Stimulated activated CD8-positive, alpha-beta memory T cell treated with anti-CD3 and anti-CD28 coated beads, Interleukin-12 subunit alpha, Interleukin-12 subunit beta, amount 100 ng/mL, for 1 hour (primary cell): ENCODE measurements around the gene FOXC2.

ENCODE experiments used
- DNase-seq: peaks from one replicate; pipeline ENCODE4 v3.0.0-alpha.2; 2020; ENCODE audit warnings: low read depth

Gene FOXC2

DNA sequence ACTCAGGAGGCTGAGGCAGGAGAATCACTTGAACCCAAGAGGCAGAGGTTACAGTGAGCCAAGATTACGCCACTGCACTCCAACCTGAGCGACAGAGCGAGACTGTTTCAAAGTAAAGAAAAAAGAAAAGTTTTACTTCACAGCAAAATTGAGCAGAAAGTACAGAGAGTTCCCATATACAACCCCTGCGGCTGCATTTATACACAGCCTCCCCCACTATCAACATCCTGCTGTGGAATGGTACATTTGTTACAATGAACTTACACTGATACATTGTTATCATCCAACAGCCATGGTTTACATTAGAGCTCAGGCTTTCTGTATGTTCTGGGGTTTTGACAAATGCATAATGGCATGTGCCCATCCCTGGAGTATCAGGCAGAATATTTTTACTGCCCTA, 9.0 kb upstream of the FOXC2 start:
- no peak for DNase-seq

DNA sequence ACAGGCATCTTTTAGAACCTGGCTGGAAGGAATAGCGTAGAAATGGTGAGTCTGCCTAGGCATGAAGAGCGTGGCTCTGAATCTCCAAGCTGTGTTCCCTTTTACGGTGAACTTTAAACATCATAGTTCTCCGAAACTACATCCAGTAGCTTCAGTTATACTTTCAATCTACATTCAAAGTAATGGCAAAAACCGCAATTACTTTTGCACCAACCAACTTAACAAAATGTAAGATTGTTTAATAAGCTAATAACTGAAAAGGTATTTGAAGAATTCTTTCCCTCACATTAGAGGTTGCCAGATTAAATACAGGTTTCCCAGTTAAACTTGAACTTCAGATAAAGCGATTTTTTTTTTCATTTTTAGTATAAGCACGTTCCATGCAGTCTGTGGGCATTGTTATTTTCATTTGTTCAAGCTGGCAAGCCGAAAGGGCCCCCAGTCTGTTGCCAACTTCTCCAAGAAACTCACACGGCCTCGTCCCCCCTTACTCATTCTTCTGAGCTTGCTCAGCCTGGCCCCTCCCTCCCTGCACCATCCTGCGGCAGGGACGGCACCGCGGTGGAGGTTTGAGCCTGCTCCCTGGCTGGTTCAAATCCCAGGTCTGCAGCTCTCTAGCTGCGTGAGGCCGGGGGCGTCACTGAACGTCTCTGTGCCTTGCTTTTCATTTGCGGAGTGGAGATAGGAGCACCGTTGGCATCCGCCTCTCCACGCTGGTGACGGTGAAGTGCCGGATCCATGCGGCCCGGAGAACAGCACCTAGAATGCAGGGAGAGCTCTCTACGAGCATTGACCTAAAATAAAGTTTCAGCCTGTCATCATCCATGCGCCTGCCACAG, 8.1 kb upstream of the FOXC2 start:
- no peak for DNase-seq

DNA sequence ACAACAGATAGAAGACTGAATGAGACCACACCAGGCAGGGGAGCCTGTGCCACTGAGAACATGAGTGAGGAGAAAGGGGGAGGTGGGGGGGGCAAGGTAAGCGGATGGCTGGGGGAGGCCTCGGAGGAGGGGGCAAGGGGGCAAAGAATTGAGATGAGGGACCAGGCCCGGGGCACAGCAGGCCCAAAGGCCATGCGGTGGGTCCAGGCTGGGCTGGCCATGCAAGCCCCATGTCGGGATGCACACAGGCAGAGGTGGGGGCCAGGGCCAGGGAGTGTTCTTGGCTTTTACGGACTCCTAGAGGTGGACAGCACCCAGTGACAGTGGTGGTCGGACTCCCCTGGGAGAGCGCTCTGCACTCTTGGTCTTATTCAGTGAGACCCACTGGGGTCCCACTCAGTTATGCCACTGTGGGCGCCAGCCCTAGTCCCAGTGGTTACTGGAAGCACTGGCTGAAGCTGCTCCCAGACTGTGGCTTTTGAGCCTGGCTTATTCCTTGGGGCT, 6.8 kb upstream of the FOXC2 start:
- DNase-seq, result no peak

DNA sequence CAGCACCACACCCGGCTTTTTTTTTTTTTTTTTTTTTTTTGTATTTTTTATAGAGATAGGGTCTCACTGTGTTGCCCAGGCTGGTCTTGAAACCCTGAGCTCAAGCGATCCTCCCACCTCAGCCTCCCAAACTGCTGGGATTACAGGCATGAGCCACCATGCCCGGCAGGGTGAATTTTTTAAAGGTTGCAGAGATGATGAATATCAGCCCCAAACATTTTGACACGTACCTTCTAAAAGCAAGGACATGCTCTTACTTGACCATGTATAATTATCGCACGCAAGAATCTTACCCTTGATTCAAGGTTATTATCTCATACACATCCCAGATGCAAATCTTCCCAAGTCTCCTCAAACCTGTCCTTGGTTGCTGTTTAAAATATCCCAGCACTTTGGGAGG, 4.3 kb upstream of the FOXC2 start:
- DNase-seq, result no peak

DNA sequence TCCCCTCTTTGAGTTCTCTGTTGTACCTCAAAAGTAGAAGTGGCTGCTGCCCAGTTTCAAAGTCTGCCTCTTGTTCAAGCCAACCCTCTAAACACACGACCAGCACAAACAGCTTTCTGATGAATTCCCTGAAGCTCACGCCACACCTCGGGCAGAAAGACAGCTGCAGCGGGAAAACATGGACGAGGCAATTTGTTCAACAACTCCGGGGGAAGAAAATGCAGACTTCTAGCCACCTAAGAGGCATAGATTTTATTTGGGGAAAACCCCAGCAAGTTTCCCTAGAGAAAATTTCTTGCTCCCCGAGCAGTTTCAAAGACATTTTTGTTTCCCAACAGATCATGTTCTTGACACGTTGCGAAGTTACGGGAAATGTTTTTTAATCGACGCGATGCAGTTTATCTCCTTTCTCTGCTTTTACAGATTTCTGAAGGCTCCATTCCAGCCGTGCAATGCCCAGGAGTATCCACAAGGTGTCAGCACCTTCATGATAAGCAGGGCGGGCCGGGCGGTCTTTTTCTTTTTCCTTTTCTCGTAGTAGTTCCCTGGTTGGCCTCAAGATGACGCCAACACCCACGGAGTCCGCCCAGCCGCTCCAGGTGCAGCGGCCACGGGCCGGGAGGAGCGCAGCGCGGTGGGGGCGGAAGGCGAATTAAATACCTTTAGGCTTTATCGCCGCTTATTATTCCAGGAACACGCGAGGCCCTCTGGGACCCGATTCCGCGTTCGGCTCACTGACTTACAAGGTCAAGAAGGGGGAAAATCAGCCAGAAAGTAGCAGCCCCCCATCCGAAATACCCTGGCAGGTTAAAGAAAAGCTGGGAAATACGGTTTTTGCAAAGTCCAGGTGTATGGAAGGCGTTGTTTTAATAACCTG, 2.9 kb upstream of the FOXC2 start:
- DNase-seq, result peak; percentile 78

DNA sequence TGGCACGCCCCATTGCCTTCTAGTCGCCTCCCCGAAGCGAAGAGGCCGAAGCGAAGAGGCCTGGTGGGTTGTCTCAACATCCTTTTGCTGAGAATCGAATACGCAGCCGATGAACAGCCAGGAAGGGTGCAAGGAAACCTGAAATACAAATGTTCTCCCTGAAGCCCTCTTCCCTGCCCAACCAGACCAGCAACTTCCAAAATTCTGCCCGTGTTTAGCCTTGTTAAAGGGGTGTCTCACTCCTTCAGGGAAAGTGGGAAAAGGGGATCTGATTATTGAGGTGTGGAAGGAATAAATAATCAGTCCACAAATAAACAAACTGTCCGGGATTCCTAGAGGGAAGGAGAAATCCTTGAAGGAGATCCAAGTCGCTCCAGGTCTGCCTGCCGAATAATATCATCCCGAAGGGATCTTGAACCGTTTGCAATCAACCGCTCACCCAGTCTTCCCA, 1.4 kb upstream of the FOXC2 start:
- no peak for DNase-seq

DNA sequence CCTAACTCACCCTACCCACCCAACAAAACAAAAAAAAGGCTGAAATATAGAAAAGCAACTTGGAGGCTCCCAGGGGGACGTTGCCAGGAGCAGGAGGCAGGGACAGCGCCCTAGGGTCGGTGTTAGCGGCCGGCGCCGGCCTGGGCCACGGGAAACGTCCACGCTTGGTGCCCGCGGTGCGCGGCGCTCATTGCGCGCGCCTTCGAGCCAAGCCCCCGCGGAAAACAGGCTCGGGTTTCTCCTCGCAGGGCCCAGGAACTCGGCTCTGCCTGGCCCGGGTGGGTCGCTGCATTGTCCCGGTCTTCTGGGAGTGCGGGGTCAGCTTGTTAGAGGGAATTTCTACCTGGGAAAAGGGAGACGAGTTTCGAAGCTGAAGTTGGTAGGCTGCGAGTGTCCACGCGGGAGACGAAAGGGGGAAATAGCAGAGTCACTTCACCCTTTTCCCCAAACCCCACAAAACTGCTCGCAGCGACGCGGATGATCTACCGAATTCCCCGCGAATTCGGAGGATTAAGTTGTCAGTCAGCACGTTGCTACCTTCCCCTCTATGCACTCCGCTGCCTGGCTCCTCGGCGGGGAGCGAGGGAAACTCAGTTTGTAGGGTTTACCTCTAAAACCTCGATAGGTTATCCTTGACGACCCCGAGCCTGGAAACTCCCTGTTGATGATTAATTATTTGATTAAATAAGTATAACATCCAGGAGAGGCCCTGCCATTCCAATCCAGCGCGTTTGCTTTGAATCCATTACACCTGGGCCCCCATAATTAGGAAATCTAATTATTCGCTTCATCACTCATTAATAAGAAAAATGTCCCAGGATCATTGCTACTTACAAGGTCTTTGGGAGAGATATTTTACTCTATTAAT, 751 bp upstream of the FOXC2 start:
- no peak for DNase-seq

DNA sequence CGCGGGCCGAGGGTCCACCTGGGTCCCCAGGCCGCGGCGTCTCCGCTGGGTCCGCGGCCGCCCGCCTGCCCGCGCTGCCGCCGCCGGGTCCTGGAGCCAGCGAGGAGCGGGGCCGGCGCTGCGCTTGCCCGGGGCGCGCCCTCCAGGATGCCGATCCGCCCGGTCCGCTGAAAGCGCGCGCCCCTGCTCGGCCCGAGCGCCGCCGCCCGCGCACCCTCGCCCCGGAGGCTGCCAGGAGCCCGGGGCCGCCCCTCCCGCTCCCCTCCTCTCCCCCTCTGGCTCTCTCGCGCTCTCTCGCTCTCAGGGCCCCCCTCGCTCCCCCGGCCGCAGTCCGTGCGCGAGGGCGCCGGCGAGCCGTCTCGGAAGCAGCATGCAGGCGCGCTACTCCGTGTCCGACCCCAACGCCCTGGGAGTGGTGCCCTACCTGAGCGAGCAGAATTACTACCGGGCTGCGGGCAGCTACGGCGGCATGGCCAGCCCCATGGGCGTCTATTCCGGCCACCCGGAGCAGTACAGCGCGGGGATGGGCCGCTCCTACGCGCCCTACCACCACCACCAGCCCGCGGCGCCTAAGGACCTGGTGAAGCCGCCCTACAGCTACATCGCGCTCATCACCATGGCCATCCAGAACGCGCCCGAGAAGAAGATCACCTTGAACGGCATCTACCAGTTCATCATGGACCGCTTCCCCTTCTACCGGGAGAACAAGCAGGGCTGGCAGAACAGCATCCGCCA, 504 bp downstream of the FOXC2 start:
- no peak for DNase-seq

DNA sequence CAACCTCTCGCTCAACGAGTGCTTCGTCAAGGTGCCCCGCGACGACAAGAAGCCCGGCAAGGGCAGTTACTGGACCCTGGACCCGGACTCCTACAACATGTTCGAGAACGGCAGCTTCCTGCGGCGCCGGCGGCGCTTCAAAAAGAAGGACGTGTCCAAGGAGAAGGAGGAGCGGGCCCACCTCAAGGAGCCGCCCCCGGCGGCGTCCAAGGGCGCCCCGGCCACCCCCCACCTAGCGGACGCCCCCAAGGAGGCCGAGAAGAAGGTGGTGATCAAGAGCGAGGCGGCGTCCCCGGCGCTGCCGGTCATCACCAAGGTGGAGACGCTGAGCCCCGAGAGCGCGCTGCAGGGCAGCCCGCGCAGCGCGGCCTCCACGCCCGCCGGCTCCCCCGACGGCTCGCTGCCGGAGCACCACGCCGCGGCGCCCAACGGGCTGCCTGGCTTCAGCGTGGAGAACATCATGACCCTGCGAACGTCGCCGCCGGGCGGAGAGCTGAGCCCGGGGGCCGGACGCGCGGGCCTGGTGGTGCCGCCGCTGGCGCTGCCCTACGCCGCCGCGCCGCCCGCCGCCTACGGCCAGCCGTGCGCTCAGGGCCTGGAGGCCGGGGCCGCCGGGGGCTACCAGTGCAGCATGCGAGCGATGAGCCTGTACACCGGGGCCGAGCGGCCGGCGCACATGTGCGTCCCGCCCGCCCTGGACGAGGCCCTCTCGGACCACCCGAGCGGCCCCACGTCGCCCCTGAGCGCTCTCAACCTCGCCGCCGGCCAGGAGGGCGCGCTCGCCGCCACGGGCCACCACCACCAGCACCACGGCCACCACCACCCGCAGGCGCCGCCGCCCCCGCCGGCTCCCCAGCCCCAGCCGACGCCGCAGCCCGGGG, 1.3 kb downstream of the FOXC2 start:
- no peak for DNase-seq

DNA sequence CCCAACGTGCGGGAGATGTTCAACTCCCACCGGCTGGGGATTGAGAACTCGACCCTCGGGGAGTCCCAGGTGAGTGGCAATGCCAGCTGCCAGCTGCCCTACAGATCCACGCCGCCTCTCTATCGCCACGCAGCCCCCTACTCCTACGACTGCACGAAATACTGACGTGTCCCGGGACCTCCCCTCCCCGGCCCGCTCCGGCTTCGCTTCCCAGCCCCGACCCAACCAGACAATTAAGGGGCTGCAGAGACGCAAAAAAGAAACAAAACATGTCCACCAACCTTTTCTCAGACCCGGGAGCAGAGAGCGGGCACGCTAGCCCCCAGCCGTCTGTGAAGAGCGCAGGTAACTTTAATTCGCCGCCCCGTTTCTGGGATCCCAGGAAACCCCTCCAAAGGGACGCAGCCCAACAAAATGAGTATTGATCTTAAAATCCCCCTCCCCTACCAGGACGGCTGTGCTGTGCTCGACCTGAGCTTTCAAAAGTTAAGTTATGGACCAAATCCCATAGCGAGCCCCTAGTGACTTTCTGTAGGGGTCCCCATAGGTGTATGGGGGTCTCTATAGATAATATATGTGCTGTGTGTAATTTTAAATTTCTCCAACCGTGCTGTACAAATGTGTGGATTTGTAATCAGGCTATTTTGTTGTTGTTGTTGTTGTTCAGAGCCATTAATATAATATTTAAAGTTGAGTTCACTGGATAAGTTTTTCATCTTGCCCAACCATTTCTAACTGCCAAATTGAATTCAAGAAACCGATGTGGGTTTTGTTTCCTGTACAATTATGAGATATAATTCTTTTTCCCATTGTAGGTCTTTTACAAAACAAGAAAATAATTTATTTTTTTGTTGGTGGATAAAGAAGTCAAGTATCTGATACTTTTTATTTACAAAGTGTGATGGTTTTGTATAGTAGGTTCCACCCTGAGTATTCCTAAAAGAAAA, 2.3 kb downstream of the FOXC2 start:
- DNase-seq, result no peak

DNA sequence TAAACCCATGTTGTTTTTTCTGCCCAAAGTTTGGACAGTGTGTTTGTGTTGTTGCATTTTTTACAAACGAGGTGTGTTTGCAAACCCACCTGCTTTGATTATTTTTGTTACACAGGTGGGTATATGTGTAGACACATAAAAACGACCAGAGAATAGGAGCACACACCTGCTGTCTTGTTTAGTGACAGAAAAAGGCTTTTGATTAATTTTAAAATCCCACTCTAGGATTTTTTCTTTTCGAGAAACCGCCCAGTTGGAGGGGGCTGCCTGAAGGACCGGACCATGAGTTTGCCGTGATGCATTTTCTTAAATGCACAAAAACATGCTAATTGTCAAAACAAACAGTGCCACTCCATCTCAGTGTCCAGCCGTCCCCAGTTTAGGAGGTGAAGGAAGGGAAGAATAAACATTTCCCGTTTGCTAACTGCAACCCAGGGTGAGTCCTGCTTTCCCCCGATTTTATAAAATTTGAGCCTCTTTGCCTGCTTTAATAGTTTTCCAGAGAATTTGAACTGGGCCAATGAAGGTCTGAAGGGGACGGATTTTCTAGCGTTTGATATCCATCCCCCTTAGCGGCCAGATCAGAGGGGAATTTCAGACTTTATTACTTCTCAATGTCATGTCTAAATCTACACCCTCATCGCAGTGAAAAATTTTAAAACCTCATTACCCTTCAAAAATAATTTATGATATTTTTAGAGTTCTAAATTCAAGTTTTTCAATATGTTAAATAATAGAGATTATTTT, 3.2 kb downstream of the FOXC2 start:
- no peak for DNase-seq

DNA sequence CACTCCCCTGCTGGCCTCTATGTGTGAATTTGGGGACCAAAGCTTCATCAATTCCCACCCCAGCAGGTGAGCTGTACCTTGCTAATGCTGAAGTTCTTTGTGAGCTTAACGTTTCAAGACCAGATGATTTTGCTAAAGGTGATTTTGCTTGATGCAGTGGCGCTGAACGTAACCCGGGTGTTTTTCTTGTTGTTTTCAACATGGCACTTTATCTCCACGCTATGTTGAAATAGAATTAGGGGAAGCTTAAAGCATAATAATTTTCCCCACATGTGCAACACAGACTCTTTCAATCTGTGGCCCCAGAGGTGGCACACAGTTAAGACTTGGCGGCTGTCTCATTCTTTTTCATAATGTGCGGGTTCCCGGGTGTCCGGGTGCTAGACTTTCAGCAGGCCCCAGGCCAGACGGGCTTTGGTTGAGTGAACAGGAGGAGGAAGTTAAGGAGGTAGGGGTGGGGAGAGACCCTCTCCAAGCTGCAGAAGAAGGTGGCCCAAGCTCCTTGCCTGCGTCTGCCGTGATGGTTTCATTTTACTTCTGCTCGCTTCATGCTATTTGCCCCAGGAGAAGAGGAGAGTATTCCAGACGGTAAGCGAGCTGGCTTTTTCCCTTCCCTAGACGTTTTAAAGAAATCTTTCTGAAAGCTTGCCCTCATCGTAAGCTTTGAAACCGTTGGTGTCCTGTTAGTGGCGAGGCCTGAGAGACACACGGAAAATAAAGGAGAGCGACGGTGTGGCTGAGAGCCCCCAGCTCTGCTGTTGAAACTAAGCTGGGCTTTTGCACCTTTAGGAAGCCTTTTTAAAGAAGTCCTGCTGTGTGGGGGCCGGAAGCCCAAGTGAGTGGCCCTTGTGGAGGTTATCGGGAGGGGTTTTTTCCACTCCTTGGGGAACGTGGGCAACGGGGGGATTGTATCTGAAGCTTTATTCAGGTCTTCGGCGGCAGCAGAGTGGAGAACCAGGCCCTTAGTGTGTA, 4.2 kb downstream of the FOXC2 start:
- DNase-seq, result no peak

DNA sequence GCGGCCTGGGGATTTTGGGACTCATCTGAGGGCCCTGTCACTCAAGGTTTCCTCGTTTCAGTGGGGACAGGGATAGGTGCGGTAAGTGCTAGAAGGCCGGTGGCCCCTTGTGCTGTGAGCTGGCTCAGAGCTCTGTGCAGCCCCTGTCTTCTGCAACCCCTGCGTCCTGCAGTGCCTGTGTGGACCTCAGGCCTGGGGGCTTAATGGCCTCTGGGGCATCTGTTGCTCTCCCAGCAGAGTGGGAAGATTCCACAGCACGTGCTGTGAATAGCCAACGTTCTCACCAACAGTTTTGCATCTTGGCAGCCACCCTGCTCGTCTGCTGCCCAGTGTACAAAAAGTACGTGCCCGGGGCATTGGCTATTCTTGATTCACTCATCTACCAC, 4.9 kb downstream of the FOXC2 start:
- DNase-seq, result no peak

DNA sequence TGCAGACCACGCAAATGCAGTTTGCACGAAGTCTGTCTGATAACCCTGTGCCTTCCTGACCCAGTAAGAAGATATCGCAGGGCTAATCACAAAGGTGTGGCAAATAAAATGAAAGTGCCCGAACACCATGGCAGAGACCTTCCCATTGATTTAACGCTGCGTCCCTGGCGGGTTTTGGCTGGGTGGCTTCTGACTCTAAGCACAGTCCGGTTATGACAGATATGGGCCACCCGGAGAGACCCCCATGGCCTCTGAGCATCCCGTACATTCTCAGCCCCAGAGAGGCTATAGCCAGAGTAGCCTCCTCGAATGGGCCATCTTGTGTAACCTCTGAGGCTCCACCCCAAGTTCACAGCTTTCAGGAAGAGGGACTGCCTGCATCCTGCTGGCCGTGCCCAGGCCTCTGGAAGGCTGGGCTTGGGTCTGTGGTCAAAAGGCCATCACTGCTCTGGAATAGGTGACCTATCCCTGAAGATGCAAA, 5.5 kb downstream of the FOXC2 start:
- no peak for DNase-seq

DNA sequence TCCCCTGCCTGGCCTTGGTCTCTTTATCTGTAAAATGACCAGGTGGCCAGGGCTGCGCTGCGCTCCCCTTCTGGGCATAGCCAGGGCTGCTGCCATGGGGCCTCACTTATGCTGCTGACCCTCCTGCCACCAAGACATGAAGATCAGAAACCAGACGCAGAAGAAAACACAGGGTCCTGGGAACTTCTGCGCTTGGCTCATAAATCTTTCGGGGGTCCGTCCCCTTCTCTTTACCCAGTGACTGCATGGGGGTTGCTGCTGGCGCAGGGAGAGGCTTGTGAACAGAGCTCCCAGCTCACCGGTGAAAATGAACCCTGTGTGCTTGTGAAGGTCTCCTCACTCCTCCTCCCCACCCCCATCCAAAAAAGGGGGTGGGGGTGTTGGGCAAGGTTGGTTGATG, 6.0 kb downstream of the FOXC2 start:
- DNase-seq, result no peak

DNA sequence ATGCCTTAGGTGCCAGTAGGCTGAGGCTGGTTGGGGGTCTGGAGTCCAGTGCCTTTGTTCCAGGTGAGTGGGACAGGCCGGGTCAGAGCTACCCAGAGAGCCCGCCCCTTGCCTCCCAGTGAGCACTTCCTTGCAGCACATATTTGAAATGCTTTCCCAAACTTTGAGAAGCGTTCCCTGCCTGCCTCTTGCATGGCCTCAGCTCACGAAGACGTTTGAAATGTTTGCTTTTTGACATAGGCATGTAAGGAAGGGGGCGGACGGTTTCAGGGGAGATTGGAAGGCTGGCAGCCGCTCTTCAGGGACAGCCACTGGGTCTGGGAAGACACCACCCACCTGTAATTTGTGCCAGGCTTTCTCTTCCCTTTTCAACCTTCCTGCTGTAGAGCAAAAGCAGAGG, 6.6 kb downstream of the FOXC2 start:
- no peak for DNase-seq
